Measurements from ENCODE around the gene TOGARAM2.
A peak's percentile ranks its signal among the peaks of the same experiment; 100 is the strongest.
"Not testable (repeated sequence)": the region's sequence is repeated elsewhere in the genome, so short reads cannot be mapped to it uniquely, and the experiment has no call there.

The TOGARAM2 gene

DNA sequence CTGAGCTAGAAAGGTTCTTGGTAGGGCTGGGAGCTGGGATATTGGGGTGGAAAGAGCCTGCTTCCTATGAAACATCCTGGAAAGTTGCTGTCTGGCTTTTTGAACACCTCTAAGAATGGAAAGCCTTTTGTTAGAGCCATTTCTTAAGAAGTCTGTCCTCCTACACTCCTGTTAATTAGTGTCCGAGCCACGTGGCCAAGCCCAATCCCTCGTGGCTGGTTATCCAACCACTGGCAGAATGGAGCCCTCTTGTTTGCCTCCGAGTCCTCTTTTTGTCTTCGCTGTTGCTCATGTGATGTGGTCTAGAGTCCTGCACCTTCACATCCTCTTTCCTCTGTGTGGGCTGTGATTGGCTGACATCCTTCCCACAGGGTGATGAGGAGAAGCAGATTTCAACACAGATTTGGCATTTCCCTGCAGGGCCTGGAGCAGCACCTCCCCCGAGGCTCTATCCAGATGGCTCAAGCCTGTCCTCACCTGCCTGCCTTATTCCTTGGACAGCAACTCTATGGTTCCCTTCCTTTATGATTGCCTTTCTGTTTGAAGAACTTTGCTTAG is 8.2 kb upstream of the TOGARAM2 start:
- no peak overlapping the region for H3K27ac Mint-ChIP-seq
- H3K9me3 Mint-ChIP-seq, result peaks cover 18% of the 10 kb centered on the region
- TF ChIP-seq, protein P1, sequence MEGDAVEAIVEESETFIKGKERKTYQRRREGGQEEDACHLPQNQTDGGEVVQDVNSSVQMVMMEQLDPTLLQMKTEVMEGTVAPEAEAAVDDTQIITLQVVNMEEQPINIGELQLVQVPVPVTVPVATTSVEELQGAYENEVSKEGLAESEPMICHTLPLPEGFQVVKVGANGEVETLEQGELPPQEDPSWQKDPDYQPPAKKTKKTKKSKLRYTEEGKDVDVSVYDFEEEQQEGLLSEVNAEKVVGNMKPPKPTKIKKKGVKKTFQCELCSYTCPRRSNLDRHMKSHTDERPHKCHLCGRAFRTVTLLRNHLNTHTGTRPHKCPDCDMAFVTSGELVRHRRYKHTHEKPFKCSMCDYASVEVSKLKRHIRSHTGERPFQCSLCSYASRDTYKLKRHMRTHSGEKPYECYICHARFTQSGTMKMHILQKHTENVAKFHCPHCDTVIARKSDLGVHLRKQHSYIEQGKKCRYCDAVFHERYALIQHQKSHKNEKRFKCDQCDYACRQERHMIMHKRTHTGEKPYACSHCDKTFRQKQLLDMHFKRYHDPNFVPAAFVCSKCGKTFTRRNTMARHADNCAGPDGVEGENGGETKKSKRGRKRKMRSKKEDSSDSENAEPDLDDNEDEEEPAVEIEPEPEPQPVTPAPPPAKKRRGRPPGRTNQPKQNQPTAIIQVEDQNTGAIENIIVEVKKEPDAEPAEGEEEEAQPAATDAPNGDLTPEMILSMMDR (IDR thresholded peaks at IDR 0.05), result no peak
- no peak overlapping the region for H3K4me3 Mint-ChIP-seq
- no peak for DNase-seq
- H3K4me1 Mint-ChIP-seq, result peaks cover 11% of the 10 kb centered on the region
- H3K36me3 Mint-ChIP-seq (ENCODE audit: low read depth), result no peaks in the 10 kb centered on the region
- peaks cover 17% of the 10 kb centered on the region for H3K27me3 Mint-ChIP-seq (ENCODE audit: low read depth, poor library complexity)

DNA sequence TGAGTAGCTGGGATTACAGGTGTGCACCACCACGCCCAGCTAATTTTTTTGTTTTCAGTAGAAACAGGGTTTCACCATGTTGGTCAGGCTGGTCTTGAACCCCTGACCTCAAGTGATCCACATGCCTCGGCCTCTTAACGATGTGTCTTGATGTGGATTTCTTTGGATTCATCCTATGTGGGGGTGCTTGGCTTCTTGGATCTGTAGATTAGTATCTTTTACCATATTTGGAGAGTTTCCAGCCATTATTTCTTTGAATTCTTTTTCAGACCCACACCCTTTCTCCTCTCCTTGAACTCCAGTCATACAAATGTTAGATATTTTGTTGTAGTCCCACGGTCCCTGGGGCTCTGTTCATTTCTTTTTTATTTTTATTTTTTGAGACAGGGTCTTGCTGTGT is 6.8 kb upstream of the TOGARAM2 start:
- H3K4me3 Mint-ChIP-seq, result no peak overlapping the region
- no peak overlapping the region for H3K27ac Mint-ChIP-seq
- H3K4me1 Mint-ChIP-seq, result peaks cover 19% of the 10 kb centered on the region
- TF ChIP-seq, protein P1 (IDR thresholded peaks at IDR 0.05), result no peak
- peaks cover 18% of the 10 kb centered on the region for H3K9me3 Mint-ChIP-seq
- H3K27me3 Mint-ChIP-seq (ENCODE audit: low read depth, poor library complexity), result peaks cover 17% of the 10 kb centered on the region
- DNase-seq, result no peak
- no peaks in the 10 kb centered on the region for H3K36me3 Mint-ChIP-seq (ENCODE audit: low read depth)

DNA sequence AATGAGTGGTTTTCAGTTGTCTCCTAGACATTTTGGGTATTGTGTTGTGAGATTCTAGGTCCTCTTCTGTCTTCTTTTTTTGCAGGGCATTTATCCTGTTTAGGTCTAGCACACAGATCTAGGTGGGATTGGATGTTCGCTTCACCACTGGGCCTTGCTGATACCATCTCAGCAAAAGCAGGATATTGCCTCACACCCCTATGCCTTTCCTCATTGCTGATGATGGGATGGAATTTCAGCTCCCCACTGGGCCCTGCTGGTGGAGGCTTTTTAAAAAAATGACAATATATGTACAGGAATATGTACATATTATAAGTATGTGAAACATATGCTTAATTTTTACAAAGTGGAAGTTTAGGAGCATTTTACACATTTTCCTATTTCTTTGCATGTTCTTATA is 5.4 kb upstream of the TOGARAM2 start:
- Mint-ChIP-seq H3K4me1 (peaks cover 33% of the 10 kb centered on the region), H3K4me3 (no peak overlapping the region), H3K9me3 (peaks cover 18% of the 10 kb centered on the region), H3K27me3 (ENCODE audit: low read depth, poor library complexity) (peaks cover 17% of the 10 kb centered on the region), H3K27ac (no peak overlapping the region), H3K36me3 (ENCODE audit: low read depth) (no peaks in the 10 kb centered on the region)
- DNase-seq, result no peak
- TF ChIP-seq, protein P1 (IDR thresholded peaks at IDR 0.05), result no peak

DNA sequence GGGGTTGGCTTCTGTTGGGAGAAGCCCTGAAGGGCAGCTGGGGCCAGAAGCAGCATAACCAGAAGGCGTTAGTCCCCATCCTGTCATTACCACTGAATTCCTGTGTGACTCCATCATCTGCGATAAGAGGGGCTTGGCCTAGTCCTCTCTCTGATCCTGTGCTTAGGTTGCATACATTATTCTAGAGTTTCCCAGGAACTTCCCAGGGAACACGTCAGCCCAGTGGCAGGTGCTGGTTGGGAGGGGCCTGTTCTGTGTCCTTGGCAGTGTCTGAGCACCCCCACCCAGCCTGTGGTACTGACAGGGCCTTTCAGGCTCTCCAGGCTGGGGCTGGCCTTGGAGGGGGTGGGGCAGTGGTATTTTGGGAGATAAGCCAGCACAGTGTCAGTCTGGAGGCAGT is 4.5 kb upstream of the TOGARAM2 start:
- peaks cover 14% of the 10 kb centered on the region for H3K27me3 Mint-ChIP-seq (ENCODE audit: low read depth, poor library complexity)
- H3K4me3 Mint-ChIP-seq, result no peak overlapping the region

DNA sequence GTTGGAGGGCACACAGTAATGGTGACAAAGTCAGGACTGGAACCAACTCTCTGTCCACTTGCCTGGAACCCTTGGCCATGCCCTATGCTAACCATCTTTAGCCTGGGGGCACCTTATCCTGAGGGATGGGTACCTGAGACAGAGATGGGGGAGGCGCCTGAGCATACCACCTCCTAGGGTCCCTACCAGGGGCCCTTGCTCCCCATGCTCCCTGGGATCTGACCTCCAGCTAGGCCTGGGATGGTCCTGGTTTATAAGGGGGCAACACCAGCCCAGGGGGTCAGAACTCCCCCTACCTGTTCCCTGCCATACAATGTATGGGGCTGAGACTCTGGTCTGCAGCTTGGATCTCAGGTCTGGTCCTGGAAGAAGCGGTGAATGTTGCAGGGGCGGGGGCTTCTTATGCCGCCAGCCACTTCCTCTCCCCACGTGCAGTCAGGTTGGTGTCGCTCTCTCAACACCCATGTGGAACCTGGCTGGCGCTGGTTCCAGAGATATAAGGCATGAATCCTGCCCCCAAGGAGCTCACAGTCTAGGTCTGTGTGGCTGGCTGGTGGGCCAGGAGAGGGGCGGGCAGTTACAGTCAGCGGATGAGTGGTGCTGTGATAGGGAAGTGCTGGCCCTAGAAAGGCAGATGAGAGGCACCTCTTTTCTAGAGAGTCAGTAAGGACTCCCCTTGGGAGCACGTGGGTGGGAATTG is 3.8 kb upstream of the TOGARAM2 start:
- H3K27ac Mint-ChIP-seq, result peak overlapping the region; percentile 74
- TF ChIP-seq, protein P1 (IDR thresholded peaks at IDR 0.05), result no peak

More for the DNA sequence above, 4.5 kb upstream of the TOGARAM2 start:
- H3K9me3 Mint-ChIP-seq, result peaks cover 18% of the 10 kb centered on the region
- H3K27ac Mint-ChIP-seq, result no peak overlapping the region
- TF ChIP-seq, protein P1 (IDR thresholded peaks at IDR 0.05), result no peak
- H3K36me3 Mint-ChIP-seq (ENCODE audit: low read depth), result no peaks in the 10 kb centered on the region
- H3K4me1 Mint-ChIP-seq, result peaks cover 42% of the 10 kb centered on the region
- DNase-seq, result no peak

DNA sequence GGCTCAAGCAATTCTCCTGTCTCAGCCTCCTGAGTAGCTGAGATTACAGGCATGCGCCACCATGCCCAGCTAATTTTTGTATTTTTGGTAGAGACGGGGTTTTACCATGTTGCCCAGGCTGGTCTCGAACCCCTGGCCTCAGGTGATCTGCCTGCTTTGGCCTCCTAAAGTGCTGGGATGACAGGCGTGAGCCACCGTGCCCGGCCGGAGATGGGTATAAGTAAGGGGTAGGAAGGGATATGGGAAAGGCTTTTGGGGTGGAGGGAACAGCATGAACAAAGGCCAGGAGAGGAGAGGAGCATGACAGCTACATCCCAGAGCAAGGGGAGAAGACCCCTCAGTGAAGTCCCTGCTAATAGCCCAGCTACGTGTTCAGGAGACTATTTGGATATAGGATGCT is 3.1 kb upstream of the TOGARAM2 start:
- peaks cover 54% of the 10 kb centered on the region for H3K4me1 Mint-ChIP-seq
- not testable (repeated sequence) for H3K36me3 Mint-ChIP-seq (ENCODE audit: low read depth); DNase-seq; H3K27ac Mint-ChIP-seq; H3K4me3 Mint-ChIP-seq; H3K27me3 Mint-ChIP-seq (ENCODE audit: low read depth, poor library complexity)
- H3K9me3 Mint-ChIP-seq, result peaks cover 18% of the 10 kb centered on the region

More for the DNA sequence above, 3.8 kb upstream of the TOGARAM2 start:
- Mint-ChIP-seq H3K4me3 (no peak overlapping the region), H3K9me3 (peaks cover 18% of the 10 kb centered on the region), H3K36me3 (ENCODE audit: low read depth) (no peaks in the 10 kb centered on the region), H3K4me1 (peaks cover 50% of the 10 kb centered on the region), H3K27me3 (ENCODE audit: low read depth, poor library complexity) (peaks cover 9% of the 10 kb centered on the region)
- no peak for DNase-seq

Measured in nephron progenitor cell (in vitro differentiated cells).